MM.1S (cell line): ENCODE measurements around the gene SH3RF1.

Experiments
- EZH2 ChIP-seq: fragments of 300-600 bp; sonication (generic); optimal IDR thresholded peaks from 2 replicates; pipeline ENCODE3; 2017; ENCODE audit warnings: low read depth, mild to moderate bottlenecking, antibody characterized with exemption, low read length, mixed read lengths
- TF ChIP-seq, protein P1 (sequence below): fragments of 300-600 bp; sonication (generic); IDR thresholded peaks from 2 replicates; pipeline ENCODE4 v1.5.1; 2016; ENCODE audit warnings: antibody characterized with exemption, low read length, mixed read lengths

DNA sequence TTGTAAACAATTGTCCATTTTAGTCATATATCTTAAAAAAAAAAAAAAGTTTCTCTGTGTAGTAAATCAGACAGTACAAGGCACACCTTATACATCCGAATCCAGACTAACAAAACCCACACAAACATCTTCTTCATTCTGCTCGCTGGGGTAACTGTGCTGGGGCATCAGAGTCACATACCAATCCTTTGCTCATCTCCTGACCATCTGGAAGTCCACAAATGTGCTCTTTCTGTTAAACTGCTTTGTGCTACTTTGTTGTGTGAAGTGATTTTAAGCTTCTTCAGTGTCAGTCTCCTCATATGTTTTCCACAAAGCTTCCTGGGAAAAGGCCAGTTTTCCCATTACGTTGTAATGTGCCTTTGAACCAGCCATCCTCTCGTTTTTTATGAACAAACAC, 174.5 kb downstream of the SH3RF1 start:
- TF ChIP-seq, protein P1, sequence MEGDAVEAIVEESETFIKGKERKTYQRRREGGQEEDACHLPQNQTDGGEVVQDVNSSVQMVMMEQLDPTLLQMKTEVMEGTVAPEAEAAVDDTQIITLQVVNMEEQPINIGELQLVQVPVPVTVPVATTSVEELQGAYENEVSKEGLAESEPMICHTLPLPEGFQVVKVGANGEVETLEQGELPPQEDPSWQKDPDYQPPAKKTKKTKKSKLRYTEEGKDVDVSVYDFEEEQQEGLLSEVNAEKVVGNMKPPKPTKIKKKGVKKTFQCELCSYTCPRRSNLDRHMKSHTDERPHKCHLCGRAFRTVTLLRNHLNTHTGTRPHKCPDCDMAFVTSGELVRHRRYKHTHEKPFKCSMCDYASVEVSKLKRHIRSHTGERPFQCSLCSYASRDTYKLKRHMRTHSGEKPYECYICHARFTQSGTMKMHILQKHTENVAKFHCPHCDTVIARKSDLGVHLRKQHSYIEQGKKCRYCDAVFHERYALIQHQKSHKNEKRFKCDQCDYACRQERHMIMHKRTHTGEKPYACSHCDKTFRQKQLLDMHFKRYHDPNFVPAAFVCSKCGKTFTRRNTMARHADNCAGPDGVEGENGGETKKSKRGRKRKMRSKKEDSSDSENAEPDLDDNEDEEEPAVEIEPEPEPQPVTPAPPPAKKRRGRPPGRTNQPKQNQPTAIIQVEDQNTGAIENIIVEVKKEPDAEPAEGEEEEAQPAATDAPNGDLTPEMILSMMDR = no peak
- TF ChIP-seq EZH2 = no peak
